NOMO-1 treated with dmso at 0.1 percent for 144 hours (cell line): ENCODE data around the gene CLPSL1.

Source experiments
- DNase-seq: peaks from one replicate; lab custom pipeline; 2025; ENCODE audit not compliant: unreplicated experiment; lab: John Stamatoyannopoulos, UW

Gene CLPSL1

DNA sequence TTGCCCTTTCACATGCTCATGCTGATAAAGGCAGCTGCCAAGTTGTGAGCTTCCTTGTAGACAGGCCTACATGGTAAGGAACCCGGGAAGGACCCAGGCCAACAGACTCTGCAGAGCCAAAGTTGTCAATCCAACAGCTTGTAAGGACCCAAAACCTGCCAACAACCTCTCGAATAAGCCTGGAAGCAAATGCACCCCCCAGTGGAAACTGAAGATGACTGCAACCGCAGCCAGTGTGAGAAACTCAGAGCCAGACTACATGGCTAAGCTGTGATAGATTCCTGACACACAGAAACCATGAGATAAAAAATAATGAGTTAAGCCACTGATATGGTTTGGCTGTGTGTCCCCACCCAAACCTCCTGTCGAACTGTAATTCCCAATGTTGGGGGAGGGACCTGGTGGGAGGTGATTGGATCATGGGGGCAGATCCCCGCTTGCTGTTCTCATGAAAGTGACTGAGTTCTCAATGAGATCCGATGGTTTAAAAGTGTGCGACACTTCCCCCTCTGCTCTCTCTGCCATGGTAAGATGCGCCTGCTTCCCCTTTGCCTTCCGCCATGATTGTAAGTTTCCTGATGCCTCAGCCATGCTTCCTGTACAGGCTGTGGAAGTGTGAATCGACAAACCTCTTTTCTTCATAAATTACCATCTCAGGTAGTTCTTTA, 23.2 kb upstream of the CLPSL1 start:
- DNase-seq, result no peak

DNA sequence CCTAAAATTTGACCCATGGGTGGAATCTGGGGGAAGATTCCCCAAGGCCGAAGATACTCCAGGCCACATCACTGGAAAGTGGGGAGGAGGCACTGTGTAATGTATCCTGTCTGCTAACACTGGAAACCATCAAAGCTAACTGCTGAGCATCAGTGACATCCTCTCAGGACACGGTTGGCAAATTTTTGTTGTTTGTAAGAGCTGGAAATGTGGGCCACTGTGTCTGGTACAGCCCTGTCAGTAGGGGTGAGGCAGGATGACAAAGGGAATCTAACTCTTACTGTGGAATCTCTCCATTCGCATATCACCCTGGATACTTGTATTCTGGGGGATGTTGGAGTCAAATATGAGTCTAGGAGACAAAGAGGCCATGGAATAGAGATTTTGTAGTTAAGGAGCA, 21.4 kb upstream of the CLPSL1 start:
- no peak for DNase-seq

DNA sequence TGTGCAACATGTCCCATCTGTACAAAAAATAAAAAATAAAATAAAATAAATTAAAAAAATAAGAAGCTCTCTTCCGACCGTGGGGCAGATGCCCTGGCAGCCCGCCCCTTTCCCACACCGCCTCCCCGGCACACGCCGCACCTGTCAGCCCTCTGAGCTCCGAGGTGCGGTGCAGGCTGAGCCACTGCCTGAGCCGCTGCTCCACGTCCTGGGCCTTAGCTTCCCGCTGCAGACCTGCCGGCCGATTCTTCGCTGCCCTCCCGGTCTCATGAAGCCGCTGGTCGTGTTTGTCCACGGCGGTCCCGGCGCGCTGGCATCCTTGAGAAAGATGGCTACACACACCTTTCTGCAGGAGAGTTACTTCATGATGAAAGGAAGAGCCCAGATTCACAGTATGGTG, 15.1 kb upstream of the CLPSL1 start:
- DNase-seq, result no peak

DNA sequence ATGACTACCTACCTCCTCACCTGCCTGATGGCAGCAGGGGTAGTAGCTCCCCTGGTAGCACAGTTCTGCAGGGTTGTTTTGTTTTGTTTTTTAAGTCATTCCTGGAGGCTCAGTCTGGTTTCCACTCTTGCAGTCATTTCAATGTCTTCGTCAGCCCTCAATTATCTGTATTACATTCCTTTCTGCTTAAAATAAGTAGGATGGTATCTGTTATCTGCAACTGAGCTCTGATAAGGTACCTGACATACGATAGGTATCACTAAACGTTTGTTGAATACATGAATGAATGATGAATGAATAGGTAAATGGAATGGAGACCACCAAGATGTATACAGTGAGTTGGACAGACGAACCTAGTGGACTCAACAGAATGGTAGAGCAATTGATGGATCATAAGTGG, 11.6 kb upstream of the CLPSL1 start:
- no peak for DNase-seq

DNA sequence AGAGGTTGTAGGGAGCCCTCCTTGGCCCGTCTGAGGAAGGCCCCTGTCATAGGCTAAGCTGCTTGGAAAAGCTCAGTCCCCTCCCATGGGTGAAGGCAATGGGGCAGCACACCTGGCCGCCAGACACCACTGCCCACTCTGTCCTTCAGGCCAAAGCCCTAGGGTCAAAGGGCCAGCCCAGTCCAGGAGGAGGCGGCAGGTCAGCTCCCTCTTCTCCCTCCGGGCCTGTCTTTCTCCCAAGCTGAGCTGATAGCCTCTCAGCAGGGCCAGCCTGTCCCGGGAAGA, 9.5 kb upstream of the CLPSL1 start:
- no peak for DNase-seq

DNA sequence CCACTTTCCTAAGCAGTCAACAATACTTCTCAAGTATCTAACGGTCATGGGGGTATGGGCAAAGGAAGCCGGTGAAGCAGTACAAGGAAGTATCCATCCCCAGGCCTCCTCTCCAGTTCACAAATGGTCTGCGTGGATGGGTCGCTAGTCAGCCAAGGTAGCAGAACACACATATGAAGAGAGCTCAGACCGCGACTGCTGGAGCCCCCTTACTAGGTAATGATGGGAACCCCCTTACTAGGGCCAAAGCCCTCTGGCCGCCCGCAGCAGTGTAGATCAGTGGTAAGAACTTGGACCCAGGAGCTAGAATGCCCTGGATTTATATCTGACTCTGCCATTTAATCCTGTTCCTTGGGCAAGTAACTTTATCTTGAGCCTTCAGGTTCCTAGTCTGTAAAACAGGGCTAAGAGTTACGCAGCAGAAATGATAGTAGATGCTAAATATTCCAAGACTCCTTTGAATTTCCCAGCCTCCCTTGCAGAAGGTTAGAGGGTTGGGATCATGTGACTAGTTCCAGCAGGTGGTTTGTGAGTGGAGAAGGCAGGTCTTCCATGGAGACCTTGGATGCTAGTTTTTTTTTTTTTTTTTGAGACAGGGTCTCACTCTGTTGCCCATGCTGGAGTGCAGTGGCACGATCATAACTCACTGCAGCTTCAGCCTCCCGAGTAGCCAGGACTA, 6.6 kb upstream of the CLPSL1 start:
- no peak for DNase-seq

DNA sequence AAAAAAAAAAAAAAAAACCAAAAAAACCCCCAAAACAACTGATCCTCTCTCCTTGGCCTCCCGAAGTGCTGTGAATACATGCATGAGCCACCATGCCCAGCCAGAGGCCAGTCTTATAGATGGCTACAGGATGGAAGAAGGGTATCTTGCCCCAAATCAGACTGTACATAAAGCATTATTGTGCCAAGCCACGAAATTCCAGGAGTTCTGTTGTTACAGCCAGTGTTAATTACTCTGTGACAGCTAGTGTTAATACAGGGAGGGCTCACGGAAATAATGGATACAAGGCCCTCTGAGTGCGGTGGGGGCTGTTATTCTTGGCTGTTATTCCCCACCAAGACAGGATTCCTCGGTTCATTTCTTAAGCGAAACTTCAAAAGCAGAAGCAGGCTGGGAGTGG, 5.8 kb upstream of the CLPSL1 start:
- no peak for DNase-seq

DNA sequence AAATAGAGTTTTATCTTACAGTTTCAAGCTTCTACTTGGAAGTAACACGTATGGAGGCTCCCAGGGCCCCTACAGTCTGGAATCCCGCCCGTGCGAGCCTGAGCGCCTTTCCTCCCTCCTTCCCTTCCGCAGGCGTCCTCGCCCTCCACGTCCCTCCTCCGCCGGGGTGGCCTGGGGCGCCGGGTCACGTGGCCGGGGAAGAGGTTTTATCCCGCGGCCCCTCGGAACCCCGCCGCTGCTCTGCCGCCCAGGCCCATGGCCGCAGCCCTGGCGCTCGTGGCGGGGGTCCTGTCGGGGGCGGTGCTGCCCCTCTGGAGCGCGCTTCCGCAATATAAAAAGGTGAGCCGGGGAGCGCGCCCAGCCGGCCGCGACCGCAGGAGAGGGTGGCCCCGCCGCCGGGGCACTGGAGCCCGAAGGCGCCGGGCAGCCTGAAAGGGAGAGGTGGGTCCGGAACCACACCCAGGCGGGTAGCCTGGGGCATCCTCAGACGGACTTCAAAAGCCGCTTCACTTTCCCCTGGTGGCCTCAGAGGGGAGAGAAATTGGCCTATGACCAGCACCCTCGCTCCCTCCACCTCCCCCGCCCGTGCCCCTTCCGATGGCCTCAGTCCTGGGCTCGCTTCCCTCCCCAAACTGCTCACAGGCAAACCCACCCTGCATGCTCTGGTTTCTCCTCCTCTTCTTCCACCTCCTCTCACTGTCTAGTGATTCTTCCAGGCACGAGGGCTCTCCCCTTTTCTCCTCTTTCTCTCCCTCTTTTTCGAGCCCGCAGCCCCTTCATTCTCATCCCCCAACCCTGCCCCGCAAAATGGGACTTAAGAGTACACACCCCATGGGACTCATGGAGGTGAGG, 4.2 kb upstream of the CLPSL1 start, which contains the start of gene CLPSL2:
TSS of gene CLPSL2 (plus strand) at position 235 of the 852 bp plus-strand sequence. CDS start at position 256, 21 bp downstream.
- peak; percentile 7 for DNase-seq

DNA sequence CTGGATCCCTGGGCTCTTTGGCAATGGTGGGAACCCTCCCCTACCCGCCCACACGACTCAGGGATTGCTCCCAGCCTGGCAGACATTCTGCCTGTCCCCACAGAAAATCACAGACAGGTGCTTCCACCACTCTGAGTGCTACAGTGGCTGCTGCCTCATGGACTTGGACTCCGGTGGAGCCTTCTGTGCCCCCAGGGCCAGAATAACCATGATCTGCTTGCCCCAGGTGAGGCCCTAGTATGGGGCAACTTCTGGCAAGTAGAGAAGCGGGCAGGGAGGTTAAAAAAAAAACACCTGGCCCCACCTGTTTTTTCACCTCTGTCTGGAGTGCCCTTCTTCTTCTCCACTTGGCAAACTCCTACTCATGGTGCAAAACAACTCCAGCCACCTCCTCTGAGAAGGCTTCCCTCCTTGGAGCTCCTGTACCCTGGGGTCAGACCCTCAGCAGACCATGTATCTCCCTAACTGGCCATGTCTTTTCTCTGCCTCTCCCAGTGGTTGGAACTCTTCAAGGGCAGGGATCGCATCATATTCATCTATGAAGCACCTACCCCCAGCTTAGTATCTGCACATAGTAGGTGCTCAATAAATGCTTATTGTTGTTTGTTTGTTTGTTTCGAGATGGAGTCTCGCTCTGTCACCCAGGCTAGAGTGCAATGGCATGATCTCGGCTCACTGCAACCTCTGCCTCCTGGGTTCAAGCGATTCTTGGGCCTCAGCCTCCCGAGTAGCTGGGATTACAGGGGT, 3.3 kb upstream of the CLPSL1 start:
- no peak for DNase-seq

DNA sequence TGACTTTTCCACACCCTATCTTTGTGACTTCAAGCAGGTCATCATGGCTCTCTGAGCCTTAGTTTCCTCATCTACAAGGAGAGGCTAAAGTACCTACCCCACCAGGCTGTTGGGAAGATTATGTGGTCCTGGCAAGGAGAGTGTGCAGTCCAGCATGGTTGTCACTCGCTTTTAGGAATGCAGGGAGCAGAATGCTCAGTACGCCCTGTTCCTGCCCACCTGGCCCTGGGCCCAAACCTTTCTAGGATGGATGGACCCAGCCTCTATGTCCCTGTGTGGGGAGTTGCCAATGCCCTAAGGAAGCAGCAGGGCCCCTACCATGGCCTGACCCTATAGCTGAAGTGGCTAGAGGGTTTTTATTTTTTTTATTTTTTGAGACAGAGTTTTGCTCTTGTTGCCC, 2.4 kb upstream of the CLPSL1 start:
- no peak for DNase-seq

DNA sequence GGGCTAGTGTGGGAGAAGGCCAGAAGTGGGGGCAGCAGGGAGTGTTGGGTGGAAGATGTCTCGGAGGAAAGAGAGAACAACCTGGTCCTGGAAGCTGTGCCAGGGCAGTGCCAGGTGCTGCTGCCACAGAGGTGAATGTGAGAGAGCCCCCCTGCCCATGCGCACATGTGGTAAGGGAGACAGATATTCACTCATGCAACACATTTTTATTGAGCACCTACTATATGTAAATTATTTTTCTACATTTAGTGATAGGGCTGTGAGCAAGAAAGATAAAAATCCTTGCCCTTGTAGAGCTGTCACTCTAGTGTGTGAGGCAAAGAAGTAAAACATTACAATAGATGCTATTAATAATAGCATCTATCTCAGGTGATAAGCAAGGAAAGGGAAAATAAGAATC, 471 bp downstream of the CLPSL1 start:
- no peak for DNase-seq

DNA sequence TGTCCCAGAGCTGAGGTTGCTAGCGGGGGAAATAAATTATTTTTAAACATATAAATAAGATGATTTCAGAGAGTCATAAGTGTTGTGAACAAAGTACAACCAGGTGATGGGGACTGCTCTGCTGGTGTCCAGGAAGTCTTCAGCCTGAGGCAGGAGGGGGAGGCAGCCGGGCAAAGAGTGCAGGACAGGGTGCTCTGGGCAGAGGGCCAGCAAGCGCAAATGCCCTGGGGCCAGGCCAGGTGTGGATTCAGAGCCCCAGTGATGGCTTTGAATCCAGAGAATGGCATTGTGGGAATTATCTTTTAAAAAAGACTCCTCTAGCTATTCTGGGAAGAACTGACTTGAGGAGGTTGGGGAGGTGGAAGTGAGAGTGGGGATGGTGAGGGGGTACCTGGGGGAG, 1.6 kb downstream of the CLPSL1 start:
- no peak for DNase-seq

DNA sequence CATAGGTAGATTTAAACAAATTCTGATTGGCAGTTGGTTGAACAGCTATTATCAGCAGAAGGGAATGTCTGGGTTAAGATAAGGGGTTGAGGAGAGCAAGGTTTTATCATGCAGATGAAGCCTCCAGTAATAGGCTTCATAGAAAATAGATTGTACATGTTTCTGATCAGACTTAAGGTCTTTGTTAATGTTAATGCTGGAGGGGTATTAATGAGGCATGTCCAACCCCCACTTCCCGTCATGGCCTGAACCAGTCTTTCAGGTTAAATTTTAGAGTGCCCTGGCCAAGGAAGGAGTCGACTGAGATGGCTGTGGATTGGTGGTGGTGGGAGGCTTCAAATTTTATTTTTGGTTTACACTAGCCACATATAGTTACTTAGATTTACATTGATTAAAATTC, 3.4 kb downstream of the CLPSL1 start:
- no peak for DNase-seq

DNA sequence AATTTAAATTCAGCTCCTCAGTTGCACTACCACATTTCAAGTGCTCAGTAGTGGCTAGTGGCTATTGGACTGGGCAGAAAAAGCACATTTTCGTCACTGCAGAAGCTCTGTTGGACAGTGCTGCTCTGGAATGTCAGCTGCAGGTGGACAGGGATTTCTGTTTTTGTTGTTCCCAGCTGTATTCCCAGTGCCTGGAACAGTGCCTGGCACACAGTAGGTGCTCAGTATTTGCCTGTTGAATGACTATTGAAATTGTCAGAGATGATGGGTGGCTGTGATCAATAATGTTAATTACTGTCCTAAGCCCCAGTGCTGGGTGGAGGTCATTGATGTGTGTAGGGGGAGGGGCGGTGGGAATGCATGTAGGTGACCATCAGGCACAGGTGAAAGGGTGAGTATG, 5.5 kb downstream of the CLPSL1 start:
- no peak for DNase-seq

DNA sequence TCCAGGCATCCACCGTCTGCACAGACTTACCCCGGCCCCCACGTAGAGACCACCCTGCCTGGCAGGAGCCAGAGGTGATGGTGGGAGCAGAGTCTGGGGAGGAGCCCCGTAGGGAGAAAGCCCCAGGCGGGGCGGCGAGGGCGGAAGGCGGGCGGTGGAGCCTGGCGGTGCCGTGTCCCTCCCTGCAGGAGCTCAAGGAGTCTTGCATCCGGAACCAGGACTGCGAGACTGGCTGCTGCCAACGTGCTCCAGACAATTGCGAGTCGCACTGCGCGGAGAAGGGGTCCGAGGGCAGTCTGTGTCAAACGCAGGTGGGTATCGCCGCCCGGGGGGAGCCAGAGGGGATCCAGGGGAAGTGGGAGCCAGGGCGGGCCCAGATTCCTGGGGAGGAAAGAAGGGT, 6.0 kb downstream of the CLPSL1 start:
- no peak for DNase-seq

DNA sequence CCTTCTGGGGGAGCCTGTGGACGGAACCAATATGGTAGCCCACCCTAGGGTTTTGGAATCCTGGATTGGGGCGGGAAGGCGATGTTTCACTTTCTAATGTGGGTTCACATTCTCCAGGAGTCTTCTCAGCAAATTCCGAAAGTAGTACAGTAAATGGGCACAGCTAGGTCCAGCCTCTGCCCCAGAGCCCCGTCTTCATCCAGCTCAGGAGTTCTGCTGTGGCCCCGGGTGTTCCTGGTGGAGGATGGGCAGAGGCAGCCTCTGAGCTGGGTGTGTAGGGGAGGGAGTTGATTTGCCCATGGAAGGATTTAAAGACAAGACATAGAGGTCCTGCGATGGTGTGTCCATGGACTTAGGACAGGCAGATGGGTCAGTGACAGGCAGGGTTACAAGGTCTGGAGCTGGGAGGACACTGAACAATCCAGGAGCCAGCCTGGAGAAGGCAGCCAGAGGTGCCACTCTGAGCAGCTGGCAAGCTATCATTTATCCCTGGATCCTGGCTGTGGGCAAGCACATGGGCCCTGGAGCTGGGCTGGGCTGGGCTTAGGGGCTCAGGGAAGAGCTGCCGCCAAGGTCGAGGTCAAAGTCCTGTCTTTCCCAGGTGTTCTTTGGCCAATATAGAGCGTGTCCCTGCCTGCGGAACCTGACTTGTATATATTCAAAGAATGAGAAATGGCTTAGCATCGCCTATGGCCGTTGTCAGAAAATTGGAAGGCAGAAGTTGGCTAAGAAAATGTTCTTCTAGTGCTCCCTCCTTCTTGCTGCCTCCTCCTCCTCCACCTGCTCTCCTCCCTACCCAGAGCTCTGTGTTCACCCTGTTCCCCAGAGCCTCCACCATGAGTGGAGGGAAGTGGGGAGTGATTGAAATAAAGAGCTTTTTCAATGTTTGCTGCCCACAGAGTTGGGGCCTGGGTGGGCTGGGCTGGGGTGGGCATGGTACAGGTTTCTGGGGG, 6.7 kb downstream of the CLPSL1 start:
- no peak for DNase-seq

DNA sequence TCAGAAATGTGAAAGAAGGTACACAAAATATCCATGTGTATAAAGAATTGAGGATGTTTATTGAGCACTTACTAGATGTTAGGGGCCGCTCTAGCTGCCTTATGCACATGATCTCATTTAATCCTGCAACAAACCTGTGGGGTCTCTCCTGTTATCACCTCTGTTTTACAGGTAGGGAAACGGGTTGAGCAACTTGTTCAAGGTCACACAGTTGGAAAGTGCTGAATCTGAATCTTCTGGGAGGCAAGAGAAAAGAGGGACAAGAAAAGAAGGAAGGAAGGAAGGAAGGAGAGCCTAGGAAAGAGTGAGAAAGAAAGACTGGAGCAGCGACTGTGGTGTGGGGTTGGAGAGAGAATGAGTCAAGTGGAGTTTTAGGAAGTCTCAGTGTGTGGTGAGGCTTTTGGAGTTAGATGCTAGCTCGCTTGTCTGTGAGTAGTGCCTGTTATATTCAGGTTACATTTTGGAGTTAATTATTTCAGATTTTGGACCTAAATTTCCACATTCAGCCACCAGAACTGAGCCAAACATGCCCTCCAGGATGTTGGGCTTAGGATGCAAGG, 7.7 kb downstream of the CLPSL1 start:
- no peak for DNase-seq

DNA sequence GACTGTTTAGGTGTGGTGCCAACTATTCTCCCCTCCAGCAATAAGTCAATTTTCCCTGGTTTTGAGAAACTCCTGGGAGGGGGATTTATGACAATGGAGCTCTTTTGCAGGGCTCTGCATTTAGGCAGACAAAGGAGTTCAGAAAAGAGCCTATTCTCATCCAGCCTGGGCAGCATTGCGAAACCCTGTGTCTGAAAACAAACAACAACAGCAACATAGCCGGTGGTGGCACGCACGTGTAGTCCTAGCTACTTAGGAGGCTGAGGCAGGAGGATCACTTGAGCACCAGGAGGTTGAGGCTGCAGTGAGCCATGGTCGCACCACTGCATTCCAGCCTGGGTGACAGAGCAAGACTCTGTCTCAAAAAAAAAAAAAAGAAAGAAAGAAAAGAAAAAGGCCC, 9.9 kb downstream of the CLPSL1 start:
- no peak for DNase-seq

DNA sequence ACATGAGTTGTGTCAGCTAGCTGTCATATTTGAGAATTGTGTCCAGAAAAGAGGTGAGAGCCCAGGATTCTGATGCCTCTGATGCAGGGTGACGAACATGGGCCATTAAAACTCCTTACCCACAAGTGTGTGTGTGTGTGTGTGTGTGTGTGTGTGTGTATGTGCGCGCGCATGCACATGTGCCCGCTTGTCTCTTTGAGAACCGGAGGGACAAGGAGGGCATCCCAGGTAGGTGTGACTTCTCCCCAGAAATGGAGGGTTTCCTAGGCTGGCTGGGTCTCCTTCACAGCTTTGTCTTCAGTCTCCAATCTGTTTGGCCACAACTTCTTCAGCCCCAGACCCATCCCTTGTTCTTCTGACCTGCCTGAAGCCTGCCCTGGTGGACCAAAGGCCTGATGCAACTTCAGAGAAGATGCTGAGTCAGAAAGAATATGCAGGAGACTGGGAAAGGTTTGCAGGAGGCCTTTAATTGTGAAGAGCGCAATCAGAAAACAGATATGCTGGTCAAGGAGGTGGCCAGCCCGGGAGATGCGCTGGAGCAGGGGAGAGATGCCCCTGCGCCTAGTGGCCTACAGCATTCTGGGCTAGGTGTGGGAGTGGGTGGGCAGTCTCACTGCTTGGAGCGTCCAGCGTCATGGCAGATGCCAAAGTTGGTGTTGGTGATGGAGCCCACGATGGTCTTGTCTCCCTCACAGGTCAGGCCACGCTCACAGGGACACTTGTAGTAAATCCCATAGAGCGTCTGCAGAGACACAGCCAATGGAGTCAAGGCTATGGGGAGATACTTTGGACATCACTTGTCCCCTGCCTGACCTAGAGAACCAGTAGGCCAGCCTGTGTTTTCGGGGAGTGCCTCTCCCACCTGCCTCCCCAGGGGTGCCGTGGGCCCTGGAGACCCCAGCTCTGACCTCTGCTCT, 14.0 kb downstream of the CLPSL1 start:
- DNase-seq, result no peak
